ENCODE results near the gene SMOC2.

DNA sequence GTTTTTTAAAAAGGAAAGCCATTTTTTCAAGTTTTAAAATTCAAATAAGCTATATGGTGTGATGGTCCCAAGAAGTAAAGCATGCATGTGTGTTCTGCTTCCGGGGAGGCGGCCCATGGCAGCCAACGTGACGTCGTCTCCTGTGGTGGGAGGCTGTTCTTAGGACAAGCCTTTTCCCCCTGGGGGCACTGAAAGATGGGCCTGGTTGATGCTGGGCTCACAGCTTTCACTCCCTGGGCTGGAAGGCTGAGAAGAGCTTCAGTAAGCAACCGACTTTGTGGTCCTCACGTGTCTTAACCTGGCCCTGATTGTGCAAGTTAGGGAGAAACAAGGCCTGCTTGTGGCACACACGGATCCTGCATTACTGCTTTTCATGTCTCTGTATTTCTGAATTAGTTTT lies 84.1 kb downstream of the SMOC2 start:
- no peak for TF ChIP-seq CTCF (optimal IDR thresholded peaks at IDR 0.05 in 1 of 3, IDR thresholded peaks at IDR 0.05 in 1 of 3, conservative IDR thresholded peaks at IDR 0.05 in 1 of 3; ENCODE audit: extremely low read depth in 1 of 3, insufficient read depth in 2 of 3, low read length in 3 of 3)
- TF ChIP-seq EZH2 (IDR thresholded peaks at IDR 0.05; ENCODE audit: low read length) = no peak
